Medulla oblongata (tissue), 1 donor: Measurements from ENCODE around the gene SMAD5.

Experiments
- DNase-seq: peaks from one replicate; pipeline ENCODE4 v3.0.0-alpha.2; 2015; ENCODE audit errors: extremely low spot score

The SMAD5 gene

DNA sequence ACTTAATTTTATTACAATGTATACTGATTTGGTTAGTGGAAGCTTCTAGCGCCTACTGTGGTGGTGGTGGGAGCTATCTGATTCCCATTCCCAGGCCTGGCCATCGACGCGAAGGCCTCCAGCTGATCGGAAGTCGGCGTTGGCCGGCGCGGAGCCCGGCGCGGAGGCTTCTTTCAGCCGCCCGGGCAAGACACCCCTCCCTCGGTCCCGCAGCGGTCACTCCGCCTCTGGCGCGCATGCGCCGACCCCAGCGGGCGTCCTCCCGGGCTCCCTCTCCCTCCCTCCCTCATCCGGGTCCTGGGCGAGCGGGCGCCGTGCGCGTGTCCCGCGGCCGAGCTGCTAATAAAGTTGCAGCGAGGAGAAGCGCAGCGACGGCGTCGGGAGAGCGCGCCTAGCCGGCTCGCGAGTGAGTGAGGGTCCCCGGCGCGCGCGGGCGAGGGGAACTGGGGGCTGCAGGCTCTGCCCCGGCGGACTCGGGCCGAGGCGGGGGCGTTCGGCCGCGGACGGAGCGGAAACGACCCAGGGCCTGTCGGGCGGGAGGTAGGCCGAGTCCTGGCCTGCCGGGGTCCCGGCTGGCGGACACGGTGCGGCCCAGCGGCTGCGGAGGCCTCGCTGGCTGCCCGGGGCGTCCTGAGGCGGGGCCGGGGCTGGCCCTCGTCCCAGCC lies at the start of gene SMAD5:
TSS of gene SMAD5 (plus strand) at position 289 of the 665 bp plus-strand sequence. CDS start 20,916 bp downstream, outside the sequence.
- DNase-seq = peak; percentile 97

DNA sequence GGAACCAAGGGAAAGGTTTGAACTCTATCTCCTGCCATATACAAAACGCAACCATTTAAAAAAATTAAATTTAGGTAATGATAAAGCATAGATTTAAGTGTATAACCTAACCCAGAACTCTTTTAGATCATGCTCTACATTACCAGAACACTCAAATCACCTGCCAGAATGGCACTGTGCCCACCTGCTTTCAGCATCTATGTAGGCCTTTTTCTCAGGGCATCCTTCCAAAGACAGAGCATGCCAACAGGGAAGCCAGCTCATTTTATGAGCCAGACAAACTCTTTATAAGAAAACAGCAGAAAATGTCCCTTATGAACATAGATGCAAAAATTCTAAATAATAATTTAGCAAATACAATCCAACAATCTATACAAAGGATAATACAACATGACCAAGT lies 47.9 kb upstream of the SMAD5 start:
- peak; percentile 39 for DNase-seq

DNA sequence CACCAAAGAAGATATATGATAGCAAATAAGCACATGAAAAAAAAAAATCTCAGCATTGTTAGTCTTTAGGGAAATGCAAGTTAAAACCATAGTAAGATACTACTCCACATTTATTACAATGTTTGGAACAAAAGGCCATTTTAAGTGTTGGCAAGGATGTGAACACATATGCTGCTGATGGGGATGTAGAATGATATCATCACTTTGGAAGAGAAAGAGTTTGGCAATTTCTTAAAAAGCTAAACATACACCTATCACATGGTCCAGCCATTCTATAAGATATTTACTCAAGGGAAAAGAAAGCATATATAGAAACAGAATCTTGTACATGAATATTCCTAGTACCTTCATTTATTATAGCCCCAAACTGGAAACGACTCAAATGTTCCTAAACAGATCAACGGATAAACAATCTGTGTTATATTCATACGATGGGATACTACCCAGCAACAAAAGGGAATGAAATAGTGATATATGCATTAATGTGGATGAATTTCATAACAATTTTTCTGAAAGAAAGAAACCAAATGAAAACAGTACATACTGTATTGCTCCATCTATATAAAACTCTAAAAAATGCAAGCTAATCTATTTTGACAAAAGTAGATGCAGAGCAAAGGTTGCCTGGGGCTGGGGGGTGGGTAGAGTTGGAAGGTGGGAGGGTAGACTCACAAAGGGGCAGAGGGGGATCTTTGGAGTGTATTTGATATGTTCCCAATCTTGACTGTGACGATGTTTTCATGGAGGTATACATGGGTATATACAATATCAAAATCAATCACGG lies 45.7 kb upstream of the SMAD5 start:
- DNase-seq = no peak

DNA sequence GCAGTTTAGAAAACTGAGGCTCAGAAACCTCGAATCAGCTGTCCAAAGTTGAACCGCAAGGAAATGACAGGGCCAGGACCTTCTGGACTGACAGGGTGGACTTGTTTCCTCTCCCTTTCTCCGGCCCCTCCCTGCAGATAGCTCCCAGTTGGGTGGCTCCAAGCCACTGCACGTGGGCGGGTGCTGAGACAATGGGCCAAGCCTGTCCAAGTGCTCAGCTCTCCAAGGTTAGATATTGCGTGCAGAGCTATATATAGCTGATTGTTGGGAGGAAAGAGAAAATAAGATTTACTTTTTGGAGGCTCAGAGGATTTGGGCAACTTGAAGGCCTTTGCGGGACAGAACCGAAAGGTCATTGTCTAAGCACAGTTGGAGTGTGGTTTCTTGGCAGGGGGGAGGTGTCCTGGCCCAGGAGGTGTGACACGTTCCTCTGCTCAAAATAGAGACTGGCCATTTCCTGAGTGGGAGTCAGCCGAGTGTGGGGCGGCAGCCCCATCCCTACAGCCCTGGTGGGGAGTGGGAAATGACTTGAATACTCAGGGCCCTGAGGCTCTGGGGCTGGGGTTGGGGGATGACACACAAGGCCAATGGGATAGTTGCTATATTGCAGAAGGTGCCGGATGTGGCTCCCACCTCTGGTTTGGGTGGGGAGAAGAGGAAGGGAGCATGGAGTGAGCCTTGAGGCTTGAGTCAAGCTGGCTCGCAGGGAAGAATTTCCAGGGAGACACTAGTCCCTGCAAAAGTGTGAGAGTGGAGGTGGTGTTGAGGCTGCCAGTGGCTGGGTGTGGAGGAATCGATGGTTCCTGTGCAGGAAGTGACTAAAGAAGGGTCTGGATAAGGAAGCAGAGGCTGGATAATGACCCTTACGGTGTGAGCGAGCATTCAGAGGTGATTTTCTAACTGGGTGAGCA lies 44.4 kb upstream of the SMAD5 start:
- no peak for DNase-seq

DNA sequence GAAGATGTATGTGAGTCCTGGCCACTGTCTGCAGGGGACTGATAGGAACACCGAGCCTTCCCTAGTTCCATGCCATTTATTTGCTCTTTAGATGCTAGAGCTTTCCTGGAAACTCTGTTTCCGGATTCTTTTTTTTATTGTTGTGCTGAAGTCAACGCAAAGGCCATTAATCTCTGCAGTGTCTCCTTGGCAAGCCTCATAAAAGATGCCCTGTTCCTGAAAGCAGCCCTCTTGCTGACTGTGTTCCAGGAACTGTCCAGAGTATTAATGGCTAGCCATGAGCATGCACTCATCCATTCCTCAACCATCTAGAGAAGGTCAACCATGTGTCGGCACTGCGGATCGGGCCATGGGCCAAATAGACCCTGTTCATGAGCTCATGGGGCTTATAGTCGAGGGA lies 42.9 kb upstream of the SMAD5 start:
- DNase-seq = no peak

DNA sequence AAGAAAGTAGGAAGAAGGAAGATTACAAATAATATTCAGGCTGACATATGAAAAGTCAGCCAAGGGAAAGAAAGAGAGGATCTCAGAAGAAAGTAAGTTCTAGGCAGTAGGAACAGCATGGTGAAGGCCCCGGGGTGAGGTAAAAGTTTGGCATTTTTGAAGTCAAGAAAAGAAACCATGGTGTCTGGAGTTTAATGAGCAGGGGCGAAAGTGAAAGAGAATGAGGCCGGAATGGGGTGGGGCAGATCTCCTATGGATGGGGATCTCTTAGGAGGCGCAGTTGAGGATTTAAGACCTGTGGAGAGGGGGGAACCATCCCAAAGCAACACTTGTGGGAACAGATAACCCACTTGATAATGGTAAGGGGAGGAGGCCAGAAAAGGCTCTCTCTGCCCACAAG lies 42.3 kb upstream of the SMAD5 start:
- no peak for DNase-seq

DNA sequence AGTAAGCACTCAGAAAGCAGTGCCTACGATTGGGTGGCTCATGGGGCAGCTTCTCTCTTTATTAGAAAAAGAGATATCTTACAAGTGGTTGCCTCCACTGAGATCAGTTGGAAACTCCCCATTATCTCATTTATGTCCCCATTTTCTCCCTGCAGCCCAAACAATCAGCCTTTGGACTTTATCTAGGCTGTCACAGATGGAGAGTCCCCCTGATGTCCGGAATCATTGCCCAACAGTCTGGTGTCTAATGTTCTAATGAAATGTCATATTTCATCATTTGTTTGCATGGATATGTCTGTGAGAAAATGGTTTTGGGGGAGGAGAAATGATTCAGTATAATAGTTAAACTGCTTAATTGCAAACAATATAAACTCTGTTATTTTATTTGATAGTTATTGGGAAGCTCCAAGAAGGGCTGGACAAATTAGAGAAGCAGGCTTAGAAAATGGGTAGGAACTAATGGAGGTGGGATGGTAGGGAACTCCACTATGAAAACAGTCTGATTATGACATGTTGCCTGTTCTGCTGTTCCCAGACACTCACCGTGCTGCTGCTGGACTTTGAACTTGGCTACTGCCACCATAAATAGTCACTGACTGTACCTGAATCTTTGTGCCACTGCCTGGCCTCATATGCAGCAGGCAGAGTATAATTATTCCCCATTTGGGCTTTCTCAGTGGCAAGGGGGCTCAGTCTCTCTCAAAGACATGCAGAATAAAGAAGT lies 38.3 kb upstream of the SMAD5 start:
- DNase-seq = no peak

DNA sequence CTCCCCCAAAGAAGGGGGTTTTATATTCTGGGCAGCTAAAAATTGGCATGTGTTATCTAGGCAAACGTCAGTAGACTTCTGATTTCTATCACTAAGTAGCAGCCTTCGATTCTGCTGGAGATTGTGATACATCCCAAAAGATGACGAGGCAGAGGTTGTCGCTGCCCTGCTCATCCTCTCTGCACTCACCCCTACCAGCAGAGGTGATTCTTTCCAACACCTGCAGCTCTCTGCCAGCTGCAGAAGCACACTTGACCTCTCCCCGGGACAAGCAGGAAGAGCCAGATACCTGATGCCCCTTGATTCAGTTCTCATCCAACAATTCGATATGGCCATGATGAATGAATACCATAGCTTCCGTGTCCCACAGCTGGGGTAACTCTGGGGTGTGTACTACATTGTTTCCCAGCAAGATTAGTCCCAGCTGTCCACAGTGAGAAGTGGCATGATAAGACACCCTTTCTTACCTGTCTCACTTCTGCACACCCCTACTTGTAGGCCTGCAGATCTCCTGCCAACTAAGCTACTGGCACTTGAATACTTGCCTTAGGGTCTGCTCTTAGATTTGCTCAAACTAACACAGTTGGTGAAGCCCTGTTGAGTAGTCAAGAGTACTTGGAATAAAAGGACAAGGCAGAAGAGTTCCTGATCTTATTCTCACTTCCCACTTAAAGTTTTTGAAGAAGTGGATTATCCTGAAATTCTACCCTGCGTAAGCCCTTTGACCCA lies 37.6 kb upstream of the SMAD5 start:
- no peak for DNase-seq

DNA sequence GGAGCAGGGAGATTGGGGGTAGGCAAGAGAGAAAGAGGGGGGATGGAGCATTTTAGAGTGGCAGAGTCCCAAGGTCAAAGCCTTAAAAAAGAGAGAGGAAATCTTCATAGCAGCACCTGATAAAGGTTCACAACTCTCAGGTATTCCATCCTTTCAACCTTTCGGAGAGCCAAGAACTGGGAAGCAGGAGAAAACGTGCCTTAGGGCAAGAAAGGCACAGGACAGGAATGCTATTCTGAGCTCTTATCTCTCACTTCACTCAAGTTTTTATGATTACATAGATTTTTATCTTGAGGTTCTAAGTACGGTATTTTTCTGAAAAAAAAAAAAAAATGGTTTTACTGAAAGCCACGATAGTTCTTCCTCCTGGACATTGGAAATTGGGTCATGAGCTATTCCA lies 34.5 kb upstream of the SMAD5 start:
- DNase-seq = no peak

DNA sequence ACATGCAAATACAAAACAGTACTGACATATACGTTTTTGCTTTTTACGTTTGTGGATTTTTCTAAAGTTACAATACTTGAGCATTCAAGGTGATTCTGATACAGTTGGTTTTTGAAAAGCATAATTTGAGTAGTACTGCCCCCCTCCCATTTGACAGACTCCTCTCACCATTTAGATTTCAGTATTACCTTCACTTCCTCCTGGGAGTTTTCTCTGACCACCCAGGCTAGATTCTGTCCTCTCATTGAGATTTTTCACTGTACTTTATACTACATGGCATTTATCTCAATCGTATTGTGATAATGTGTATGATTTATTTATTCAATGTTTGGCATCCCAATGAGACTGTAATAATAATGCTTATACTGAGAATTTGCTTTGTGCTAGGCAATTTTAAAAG lies 32.8 kb upstream of the SMAD5 start:
- DNase-seq = no peak

DNA sequence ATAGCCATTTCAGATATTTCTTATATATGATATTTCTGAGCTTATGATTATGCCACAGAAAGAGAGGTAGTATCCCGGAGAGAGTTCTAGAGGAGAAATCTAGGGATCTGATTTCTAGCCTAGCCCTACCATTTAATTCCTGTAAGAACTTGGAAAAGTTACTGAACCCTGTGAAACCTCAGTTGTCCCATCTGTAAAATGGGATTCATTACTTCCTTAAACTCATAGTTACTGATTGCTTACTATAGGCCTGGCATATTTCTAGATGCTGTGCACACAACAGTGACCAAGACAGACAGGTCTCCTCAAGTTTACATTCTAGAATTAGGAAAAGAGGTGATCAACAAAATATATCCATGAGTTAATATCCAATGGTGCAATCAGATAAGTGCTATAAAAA lies 30.8 kb upstream of the SMAD5 start:
- DNase-seq = no peak

DNA sequence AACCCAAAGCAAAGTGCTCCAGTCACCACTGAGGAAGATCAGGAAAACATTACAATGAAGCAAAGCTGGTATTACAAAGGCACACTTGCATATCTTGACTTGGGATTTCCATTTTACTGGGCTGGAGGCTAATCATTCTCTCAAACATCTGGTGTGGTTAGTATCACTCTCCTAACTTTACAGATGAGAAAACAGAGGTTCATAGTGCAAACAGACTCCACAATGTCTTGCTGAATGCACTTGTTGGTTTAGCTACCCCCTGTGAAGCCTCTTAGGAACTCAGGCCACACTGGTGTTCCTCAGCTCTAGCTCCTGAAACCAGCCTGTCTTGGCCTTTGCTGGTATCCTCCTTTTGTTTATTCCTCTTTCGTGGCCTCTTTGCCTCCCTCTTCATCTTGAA lies 29.5 kb upstream of the SMAD5 start:
- no peak for DNase-seq

DNA sequence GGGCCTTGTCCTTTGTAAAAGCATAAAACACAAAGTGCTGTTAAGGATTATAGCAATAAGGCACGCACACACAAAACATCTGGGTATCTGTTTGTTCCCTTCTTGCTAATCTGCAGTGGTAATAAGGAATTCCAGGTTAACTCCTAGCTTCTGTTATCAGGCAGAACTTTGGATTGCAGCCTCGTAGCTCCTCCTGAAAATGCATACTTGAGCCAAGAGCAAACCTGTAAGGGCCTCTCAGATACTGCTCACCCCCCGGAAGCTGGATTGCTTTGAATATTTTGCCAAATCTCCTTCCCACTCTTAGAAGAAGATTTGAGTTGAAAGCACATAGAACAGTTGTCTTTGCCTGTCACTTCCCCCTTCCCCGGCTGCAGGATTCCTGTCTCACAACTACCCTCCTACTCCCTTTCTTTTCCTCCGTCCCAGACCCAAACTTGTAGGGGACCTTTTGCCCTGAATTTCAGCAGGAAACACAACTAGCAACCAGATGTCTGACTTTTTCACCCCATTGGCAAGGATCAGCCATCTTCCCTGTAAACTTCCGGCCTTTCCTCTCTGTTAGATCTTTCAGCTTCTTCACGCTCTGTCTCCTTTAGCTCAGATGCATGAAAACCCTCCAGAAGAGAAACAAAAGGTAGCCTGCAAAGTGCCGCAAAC lies 28.2 kb upstream of the SMAD5 start:
- DNase-seq = no peak

DNA sequence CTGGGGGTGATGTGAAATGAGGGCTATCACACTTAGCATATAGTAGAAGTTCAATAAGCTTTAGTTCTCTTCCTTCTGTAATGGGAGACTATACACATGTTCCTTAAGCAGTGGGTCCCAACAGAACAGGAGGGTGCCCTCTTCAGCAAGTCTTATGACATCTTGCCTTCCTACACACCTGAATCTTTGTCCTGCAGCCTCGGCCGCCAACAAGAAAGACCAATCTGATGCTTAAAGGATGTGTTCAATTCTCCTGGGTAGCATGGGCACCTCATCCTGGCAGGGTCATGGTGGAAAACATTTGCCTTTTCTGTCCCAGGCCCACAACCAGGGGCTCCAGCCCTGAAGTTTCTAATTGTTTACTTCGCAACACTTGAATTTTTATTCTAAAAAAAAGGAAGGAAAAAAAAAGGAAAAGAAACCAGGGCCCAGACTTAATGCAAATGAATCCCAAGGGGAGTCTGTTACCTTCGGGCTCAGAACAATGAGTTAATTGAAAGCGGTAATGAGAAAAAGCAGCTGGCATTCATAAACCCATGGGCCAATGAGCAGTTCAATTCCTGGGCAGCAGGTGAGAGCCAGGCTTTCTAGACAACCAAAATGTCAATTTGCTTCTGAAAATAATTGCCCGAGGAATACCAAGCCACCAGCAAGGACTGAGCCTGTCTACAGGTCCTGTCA lies 26.2 kb upstream of the SMAD5 start:
- no peak for DNase-seq

DNA sequence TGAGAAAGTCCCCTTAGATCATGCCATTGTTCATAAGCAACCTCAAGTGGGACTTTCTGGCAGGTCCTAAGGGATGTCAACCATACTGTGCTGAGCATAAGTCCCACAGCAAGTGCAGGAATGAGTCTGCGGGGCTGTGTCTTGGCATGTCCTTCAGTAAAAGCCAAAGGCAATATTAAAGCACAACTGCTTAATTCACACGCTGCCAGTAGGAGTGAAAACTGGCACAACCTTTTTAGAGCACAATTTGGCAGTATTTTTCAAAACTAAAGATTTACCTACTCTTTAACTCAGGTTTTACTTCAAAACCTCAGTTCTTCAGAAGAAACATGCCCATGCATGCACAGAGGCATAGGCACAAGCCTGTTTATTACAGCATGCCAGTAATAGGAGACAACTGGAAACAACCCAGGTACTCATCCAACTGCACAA lies 24.4 kb upstream of the SMAD5 start:
- no peak for DNase-seq

DNA sequence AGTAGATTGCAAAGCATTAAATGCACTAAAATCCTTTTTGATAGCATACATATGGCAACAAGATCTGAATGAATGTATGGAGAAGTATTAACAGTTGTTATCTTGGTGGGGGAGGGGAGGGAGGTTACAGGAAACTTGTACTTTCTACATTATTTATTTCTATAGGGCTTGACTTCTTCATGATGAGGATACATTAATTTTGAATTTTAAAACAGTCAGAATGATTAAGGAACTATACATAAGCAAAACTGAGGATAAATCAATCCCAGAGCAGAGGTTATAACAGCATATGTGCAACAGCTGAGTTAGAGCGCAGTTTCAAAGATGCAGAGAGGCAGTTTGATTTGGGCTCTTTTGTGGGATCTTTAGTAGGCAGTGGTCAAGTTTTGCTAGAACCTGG lies 23.9 kb upstream of the SMAD5 start:
- no peak for DNase-seq

DNA sequence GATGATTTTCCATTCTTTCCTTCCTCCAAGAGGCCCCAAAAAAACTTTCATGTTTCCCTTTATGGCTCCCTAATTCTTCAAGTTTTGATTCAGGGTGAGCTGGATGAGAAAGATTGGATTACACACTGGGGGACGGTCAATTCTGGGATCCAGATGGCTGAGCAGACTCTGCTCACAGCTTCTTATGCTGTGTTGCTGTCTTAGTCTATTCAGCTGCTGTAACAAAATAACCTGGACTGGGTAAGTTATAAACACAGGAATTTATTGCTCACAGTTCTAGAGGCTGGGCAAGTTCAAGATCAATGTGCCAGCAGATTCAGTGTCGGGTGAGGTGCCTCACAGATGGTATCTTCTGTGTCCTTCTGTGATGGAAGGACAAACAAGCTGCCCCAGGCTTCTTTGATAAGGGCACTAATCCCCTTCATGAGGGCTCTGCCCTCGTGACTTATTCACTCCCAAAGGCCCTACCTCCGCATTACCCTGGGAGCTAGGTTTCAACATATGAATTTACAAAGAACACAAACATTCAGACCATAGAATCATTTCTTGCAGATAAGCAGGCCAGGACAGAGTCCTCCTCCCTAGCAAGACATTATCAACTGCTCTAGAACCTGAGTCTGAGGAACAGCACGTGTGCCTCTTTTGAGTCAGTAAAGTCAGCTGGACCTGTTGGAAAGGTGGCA lies 23.1 kb upstream of the SMAD5 start:
- no peak for DNase-seq

DNA sequence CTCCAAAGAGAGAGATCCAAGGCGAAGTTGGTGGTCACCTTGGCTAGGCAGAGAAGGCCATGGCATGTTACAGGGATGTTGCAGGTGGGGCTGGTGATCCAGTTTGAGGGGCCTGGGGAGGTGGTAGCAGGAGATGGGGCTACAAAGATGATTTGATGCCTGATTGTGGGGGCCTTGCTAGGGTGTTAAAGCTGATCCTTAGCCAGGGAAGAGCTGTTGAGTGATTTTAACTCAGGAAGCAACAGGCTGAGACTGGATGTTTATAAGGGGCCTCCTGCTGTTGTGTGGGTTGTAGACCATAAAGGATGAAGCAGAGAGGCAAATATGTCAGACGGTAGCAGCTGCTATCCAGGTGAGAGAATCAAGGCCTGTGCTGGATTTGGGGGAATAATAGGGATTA lies 19.0 kb upstream of the SMAD5 start:
- DNase-seq = no peak

DNA sequence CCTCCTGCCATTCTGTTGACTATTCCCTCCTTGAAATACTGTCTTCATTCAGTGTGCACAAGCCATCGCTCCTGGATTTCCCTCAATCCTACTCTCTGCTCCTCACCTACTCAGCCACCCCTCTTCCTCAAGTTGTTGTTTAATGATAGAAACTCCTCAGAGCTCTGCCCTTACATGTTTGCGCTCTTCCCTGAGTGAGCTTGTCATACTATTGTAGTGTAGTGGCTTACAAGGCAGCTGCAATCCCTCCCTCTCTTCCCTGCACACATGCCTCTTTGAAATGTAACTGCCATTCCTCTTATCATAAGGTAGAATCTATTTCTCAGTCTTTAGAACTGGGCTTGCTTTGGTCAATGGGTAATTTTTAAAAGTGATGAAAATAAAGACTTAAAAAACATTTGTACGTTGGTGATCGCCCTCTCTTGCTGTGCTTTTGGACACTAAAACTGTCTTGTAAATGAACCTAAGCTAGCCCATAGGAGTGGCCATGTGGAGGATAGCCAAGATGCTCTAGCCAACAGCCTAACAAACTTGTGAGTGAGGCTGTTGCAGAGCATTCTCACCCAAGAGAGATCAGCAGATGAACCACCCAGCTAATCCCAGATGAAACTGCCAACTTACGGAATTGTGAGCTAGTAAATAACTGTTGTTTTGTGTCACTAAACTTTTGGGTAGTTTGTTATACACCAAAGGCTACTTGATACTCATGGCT lies 18.1 kb upstream of the SMAD5 start:
- no peak for DNase-seq
